GM18870 (cell line): ENCODE measurements around the gene RHPN2.
"Not testable (repeated sequence)": the region's sequence is repeated elsewhere in the genome, so short reads cannot be mapped to it uniquely, and the experiment has no call there.

Experiments used
- ATAC-seq: cut with Tn5 transposase; IDR thresholded peaks from one replicate; pipeline ENCODE4 v1.9.1; 2021; ENCODE audit warnings: moderate library complexity; ENCODE audit not compliant: unreplicated experiment

The RHPN2 gene

GRCh38 chr19:33032218-33032781 lies 32.4 kb downstream of the RHPN2 start:
- ATAC-seq: no peak

GRCh38 chr19:33029746-33030303 lies 34.9 kb downstream of the RHPN2 start:
- ATAC-seq: no peak

- not testable (repeated sequence) for ATAC-seq
Measured at GRCh38 chr19:33026602-33027001, 38.1 kb downstream of the RHPN2 start.

DNA sequence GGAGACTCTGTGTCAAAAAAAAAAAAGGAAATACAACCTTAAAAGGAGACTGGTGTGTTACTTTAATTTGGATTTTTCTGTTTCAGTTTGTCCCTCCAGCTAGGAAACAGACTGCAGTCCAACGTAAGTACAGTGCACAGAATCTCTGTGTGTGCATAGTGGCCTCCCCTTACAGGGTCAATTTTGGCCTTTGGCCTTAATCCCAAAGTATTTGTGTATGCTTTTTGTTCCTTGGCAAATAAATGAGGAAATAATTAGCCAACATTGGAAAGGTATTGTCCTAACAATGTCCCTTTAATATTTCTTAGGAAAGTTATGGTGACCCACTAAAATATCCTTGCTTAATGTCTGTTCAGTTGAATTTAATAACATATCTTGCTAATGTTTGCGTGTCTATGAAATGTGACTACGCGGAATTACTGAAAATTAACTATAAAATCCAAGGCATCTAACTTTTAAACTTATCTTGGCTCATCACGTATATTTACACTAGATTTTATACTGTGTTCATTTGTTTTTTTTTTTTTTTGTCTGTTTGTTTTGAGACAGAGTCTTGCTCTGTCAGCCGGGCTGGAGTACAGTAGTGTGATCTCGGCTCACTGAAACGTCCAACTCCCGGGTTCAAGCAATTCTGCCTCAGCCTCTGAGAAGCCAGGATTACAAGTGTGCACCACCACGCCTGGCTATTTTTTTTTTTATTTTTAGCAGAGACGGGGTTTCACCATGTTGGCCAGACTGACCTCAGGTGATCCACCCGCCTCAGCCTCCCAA lies 39.0 kb downstream of the RHPN2 start:
- not testable (repeated sequence) for ATAC-seq

DNA sequence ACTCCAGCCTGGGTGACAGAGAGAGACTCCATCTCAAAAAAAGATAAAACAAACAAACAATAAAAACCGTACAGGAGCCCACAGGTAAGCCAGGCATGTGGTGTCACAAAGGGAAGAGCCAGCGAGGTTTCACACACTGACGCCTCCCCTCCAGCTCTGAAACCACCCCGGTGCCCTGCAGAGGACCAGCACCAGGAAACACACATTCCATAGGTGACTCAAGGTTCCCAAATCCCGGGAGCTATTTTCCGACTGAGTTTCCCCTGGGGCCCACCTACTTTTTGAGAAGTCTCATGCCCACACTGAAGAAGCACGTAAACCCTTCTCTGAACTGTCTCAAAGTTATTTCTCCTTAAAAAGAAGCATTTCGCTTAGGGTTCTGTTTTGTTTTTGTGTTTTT lies 40.3 kb downstream of the RHPN2 start:
- no peak for ATAC-seq

GRCh38 chr19:33022472-33023116 lies 42.1 kb downstream of the RHPN2 start:
- no peak for ATAC-seq

DNA sequence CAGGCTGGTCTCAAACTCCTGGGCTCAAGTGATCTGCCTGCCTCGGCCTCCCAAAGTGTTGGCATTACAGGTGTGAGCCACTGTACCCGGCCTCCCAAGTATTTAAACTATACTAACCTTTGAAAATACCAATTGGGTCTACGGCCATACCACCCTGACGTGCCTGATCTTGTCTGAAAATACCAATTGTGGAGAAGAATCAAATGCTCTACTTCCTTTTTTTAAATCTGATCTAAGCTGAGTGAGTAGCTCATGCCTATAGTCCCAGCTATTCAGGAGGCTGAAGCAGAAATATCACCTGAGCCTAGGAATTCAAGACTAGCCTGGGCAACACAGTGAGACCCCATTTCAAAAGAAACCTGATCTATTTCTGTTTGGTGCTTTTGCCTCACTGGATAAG lies 53.8 kb downstream of the RHPN2 start:
- not testable (repeated sequence) for ATAC-seq

- no peak for ATAC-seq
Measured at GRCh38 chr19:33008738-33009137, 56.0 kb downstream of the RHPN2 start.

DNA sequence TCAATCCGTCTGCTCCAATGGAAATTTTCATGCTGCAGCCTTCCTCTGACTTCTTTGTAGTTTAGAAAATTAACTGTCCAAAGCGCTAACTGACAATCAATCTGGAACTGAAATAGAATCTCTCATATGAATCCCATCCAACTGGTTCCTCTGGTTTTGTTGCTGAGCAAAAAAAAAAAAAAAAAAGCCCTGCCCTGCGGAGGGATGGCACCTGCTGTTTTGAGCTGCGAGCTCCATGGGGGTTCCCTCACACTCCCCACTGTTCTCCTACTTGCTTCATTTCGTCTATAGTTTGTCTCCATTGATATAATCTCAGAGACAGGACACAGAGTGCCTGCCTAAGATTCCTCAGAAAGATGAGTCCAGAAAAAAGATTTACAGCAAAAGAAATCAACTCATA lies 59.2 kb downstream of the RHPN2 start:
- no peak for ATAC-seq

- not testable (repeated sequence) for ATAC-seq
Measured at GRCh38 chr19:33003424-33004024, 61.2 kb downstream of the RHPN2 start.

DNA sequence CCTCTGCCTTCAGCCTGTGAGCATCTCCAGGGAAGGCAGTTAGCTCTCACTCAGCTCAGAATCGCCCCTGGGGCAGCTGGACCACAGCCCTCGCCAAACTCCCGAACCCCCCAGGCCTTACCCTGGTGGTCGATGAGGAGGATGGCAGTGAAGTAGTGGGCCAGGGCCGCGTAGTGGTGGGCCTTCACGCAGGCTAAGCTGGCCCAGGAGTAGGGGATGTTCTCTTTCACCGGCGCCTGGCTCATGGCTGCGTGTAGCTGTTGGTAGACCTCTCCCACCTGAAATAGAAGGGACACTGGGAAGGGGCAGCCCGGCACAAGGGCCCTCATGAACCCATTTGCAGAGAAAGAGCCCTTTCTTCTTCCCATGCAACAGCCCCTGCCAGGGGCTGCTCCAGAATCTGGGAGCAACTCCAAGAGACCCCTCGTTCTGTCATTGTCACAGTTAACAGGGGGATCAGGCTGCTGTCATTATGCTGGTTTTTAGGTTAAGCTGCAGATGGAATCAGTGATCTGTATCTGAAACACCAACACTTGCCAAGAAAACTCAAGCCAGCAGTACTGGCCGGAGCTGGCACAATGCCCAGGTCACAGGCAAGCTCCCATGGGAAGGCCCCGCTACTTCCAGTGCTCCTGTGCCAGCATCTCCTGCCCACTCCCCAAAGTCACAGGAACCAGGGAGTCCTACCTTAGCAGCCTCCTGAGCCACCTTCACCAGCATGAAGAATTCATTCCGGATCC lies 62.4 kb downstream of the RHPN2 start:
- ATAC-seq: not testable (repeated sequence)

GRCh38 chr19:33000910-33001309 lies 63.8 kb downstream of the RHPN2 start:
- no peak for ATAC-seq

DNA sequence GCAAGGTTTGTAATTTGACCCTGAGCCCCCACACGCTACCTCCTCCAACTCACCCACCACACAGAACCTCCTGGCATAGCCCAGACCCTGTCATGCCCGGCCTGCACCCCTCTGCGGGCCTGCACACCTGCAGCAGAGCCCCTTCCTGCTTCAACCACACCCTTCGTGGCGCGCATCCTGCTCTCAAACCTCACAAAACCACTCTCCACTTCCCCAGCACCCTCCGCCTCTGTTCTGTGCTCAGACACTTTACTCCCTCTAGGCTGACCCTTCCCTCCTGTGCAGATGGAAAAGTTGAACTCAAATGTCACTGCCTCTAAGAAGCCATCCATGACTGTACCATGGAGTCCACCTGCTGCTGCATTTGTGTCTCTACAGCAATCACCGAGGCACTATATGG lies 64.2 kb downstream of the RHPN2 start:
- no peak for ATAC-seq

DNA sequence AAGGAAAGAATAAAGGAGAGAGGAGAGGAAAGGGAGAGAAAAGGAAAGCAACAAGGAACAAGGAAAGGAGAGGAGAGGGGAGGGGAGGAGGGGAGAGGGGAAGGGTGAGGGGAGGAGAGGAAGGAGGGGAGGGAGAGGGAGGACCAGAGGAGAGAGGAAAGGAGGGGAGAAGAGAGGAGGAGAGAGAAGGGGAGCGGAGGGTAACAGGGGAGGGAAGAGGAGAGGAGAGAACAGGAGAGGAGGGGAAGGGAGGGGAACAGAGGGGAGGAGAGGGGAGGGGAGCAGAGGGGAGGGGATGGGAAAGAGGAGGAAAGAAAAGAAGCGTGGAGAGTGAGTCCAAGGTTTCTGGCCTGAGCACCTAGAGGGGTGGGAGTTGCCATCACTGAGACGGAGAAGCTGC lies 66.0 kb downstream of the RHPN2 start:
- ATAC-seq: no peak

DNA sequence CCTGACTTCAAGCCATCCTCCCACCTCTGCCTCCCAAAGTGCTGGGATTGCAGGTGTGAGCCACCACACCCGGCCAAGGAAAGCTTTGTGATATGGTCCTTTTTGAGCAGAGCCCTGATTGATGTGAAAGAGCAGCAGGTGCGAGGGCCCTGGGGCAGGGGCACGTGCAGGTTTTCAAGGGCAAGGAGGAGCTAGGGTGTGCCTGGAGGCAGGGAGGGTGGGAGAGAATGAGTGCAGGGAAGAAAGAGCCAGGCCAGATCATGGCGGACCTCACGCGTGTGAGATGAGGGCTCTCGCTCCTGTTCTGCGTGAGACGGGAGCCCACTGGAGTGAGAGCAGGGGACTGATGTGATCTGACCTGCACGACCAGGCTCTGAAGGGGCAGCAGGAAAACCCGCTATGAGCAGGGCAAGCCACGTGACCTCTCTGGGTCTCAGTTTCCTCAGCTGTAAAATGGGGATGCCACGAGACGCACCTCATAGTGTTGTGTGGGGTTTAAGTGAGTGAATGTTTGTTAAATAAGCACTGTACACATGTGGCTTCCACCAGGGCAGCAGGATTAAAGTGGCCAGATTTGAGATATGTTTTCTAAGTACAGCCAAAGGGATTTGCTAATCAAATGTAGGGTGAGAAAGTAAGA lies 66.9 kb downstream of the RHPN2 start:
- no peak for ATAC-seq

DNA sequence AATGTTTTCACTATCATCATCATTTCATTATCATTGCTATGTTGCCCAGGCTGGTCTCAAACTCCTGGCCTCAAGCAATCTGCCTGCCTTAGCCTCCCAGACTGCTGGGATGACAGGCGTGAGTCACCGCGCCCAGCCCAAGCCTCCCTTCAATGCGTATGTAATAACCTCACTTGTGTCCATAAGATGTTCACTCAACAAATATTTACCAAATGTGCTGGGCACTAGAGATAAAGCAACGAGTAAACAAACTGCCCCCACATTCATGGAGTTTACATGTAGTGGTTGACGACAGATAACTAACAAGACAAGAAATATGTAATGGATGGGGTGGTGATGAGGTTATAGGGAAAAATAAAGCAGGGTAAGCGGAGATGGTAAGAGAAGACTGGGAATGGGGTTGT lies 67.6 kb downstream of the RHPN2 start:
- ATAC-seq: not testable (repeated sequence)

- not testable (repeated sequence) for ATAC-seq
Measured at GRCh38 chr19:32995966-32996365, 68.7 kb downstream of the RHPN2 start.

DNA sequence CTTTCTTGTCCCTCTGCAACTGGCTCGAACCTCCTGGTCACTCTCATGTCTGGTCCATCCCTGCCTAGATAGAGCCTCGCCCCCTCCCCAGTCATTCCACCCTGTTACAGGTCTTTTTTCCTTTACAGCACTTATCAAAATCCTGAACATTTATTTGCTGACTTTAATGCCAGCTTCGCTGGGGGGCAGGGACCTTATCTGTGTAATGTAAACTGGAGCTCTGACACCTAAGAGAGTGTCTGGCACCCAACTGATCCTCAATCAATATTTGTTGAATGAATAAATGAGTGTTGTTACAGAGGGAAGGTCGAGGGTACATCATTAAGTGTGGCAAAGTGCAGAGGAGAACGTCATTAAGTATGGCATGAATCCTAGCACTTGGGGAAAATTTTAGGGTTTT lies 76.0 kb downstream of the RHPN2 start:
- no peak for ATAC-seq

- not testable (repeated sequence) for ATAC-seq
Measured at GRCh38 chr19:32988254-32988653, 76.4 kb downstream of the RHPN2 start.

GRCh38 chr19:32982488-32982887 lies 82.2 kb downstream of the RHPN2 start:
- not testable (repeated sequence) for ATAC-seq
